Medulla oblongata (tissue), 1 donor: ENCODE data around the gene MED29.
"Not testable (repeated sequence)": the region's sequence is repeated elsewhere in the genome, so short reads cannot be mapped to it uniquely, and the experiment has no call there.

Source experiments
- DNase-seq: peaks from one replicate; pipeline ENCODE4 v3.0.0-alpha.2; 2015; ENCODE audit errors: extremely low spot score

MED29 gene

GRCh38 chr19:39370735-39371134, 20.4 kb upstream of the MED29 start:
- DNase-seq = no peak

GRCh38 chr19:39372047-39372802, 19.0 kb upstream of the MED29 start:
- peak; percentile 77 for DNase-seq

- DNase-seq = no peak
These were observed 18.2 kb upstream of the MED29 start for GRCh38 chr19:39372941-39373340.

- DNase-seq = no peak
These were observed 15.2 kb upstream of the MED29 start for GRCh38 chr19:39375929-39376328.

- DNase-seq = no peak
These were observed 13.5 kb upstream of the MED29 start for GRCh38 chr19:39377373-39378362.

- DNase-seq = not testable (repeated sequence)
These were observed 11.8 kb upstream of the MED29 start for GRCh38 chr19:39379366-39379765.

GRCh38 chr19:39379865-39380396, 11.2 kb upstream of the MED29 start:
- DNase-seq = peak; percentile 76

- no peak for DNase-seq
These were observed 10.4 kb upstream of the MED29 start for GRCh38 chr19:39380521-39381502.

- DNase-seq = no peak
These were observed 9.1 kb upstream of the MED29 start for GRCh38 chr19:39381910-39382611.

GRCh38 chr19:39382991-39383828, 8.0 kb upstream of the MED29 start:
- no peak for DNase-seq

- no peak for DNase-seq
These were observed 6.2 kb upstream of the MED29 start for GRCh38 chr19:39384839-39385568.

GRCh38 chr19:39385629-39386411, 5.4 kb upstream of the MED29 start:
- no peak for DNase-seq

GRCh38 chr19:39386557-39386956, 4.6 kb upstream of the MED29 start:
- no peak for DNase-seq

GRCh38 chr19:39388657-39389056, 2.5 kb upstream of the MED29 start:
- DNase-seq = no peak

GRCh38 chr19:39389631-39390414, 1.4 kb upstream of the MED29 start:
- no peak for DNase-seq

GRCh38 chr19:39390451-39390750, 777 bp upstream of the MED29 start:
- DNase-seq = no peak
